Upper lobe of left lung (tissue), 4 donors: ENCODE results near the gene SNX13.

Source experiments
- POLR2A ChIP-seq, 4 donors: fragments of 450-650 bp; IDR thresholded peaks; one replicate each; pipeline ENCODE4 v1.5.1; 2016 to 2017; ENCODE audit warnings: antibody characterized with exemption in 4 of 4, mild to moderate bottlenecking in 2 of 4
- TF ChIP-seq, protein P1 (sequence below), 6 experiments: fragments of 450-650 bp in 4 of 6; fragments of 200-600 bp in 2 of 6; sonication (generic) in 2 of 6; IDR thresholded peaks; one replicate each; pipeline ENCODE4 v1.5.1; 2016 to 2019; ENCODE audit warnings: antibody characterized with exemption in 6 of 6

GRCh38 chr7:17806631-17807030 lies 133.7 kb downstream of the SNX13 start:
- no peak for TF ChIP-seq POLR2A (IDR thresholded peaks at IDR 0.05)
- TF ChIP-seq, protein P1, sequence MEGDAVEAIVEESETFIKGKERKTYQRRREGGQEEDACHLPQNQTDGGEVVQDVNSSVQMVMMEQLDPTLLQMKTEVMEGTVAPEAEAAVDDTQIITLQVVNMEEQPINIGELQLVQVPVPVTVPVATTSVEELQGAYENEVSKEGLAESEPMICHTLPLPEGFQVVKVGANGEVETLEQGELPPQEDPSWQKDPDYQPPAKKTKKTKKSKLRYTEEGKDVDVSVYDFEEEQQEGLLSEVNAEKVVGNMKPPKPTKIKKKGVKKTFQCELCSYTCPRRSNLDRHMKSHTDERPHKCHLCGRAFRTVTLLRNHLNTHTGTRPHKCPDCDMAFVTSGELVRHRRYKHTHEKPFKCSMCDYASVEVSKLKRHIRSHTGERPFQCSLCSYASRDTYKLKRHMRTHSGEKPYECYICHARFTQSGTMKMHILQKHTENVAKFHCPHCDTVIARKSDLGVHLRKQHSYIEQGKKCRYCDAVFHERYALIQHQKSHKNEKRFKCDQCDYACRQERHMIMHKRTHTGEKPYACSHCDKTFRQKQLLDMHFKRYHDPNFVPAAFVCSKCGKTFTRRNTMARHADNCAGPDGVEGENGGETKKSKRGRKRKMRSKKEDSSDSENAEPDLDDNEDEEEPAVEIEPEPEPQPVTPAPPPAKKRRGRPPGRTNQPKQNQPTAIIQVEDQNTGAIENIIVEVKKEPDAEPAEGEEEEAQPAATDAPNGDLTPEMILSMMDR (IDR thresholded peaks at IDR 0.05), result no peak
